SIG-M5 treated with dmso at 0.1 percent for 504 hours (cell line): Measurements from ENCODE around the gene ZNF667.

Experiments
- DNase-seq: peaks from one replicate; lab custom pipeline; 2025; ENCODE audit not compliant: unreplicated experiment; lab: John Stamatoyannopoulos, UW

The ZNF667 gene

DNA sequence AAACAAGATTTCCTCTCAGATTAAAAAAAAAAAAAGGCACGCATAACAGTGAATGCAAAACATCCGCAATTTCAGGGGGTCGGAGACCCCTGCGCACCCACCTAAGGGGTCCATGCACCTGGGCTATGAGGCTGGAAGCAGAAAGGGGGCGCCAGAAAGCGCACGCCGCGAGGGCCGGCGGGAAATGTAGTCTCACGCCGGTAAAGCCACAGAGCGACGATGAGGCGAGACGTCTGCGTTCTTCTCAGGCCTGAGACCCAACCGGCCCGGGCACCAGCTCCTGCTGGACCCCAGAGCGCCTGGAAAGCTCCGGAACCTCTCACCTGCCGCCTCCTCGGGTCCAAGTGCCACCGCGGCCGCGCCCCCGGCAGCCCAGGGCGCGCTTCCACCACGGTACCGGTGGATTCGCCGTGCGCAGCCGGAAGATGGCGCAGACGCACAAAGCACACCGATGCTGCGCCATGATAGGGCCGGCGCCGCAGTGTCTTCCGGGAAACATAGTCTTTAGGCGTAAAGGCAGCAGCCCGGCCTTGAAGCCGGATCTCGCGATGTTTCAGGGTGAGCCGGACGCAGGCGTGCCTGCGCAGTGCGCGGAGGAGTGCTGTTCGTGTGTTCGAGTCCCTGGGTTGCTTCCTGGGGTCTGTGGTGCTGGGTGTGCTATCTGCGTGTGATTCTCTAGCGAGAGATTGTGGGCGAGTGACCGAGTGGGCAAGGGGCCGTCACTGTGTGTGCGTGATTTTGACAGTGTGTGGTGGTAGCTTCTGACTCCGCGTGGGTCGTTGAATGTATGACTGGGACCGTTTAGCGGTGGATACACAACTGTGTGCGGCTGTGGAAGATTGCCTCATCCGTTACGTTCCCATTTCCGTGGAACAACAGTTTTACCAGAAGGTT is 83.8 kb downstream of the ZNF667 start, which contains the start of gene ZNF582:
TSS of gene ZNF582 (minus strand) at position 416 of the 894 bp plus-strand sequence. CDS start 1,782 bp downstream, outside the sequence.
- peak; percentile 80 for DNase-seq
